Measurements from ENCODE around the gene AHDC1.

The AHDC1 gene

DNA sequence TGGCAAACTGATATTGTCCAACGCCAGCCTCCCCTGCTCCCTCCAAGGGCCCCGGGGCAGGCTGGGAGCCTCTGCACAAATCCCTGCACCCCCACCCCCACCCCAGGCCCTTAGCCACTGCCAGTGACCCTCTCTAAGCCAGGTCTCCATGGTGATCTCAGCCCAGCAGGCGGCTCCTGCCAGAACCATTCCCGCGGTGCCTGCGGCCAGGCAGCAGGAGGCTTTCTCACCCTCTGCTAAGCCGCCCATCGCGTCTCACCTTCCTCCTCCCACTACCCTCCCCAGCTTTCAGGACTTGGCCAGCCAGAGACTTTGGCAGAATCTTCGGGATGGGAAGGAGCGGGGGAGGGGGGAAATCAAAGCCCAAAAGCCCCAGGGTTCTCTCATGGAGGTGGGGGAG, 67.2 kb downstream of the AHDC1 start:
- H3K27me3 ChIP-seq = no peaks in the 10 kb centered on the region
- no peaks in the 10 kb centered on the region for H3K9me3 ChIP-seq
- no peak for TF ChIP-seq CTCF (IDR thresholded peaks at IDR 0.05; ENCODE audit: low read depth, low read length)
- H3K36me3 ChIP-seq = no peaks in the 10 kb centered on the region
- peaks cover 18% of the 10 kb centered on the region for H3K4me1 ChIP-seq
- no peak overlapping the region for H3K4me3 ChIP-seq (ENCODE audit: low read depth, low read length)
- DNase-seq = peak; percentile 83

GRCh38 chr1:27536010-27536757, 67.8 kb downstream of the AHDC1 start:
- Histone ChIP-seq H3K4me1 (peaks cover 18% of the 10 kb centered on the region), H3K27me3 (no peaks in the 10 kb centered on the region), H3K4me3 (ENCODE audit: low read depth, low read length) (no peak overlapping the region), H3K36me3 (no peaks in the 10 kb centered on the region), H3K9me3 (no peaks in the 10 kb centered on the region)
- no peak for DNase-seq
- TF ChIP-seq CTCF (IDR thresholded peaks at IDR 0.05; ENCODE audit: low read depth, low read length) = no peak

GRCh38 chr1:27535386-27535785, 68.6 kb downstream of the AHDC1 start:
- Histone ChIP-seq H3K4me1 (peaks cover 18% of the 10 kb centered on the region), H3K36me3 (no peaks in the 10 kb centered on the region), H3K4me3 (ENCODE audit: low read depth, low read length) (no peak overlapping the region), H3K9me3 (no peaks in the 10 kb centered on the region), H3K27me3 (no peaks in the 10 kb centered on the region)
- DNase-seq = no peak
- no peak for TF ChIP-seq CTCF (IDR thresholded peaks at IDR 0.05; ENCODE audit: low read depth, low read length)

- no peak for TF ChIP-seq CTCF (IDR thresholded peaks at IDR 0.05; ENCODE audit: low read depth, low read length)
- H3K36me3 ChIP-seq = no peaks in the 10 kb centered on the region
- no peaks in the 10 kb centered on the region for H3K9me3 ChIP-seq
- H3K27me3 ChIP-seq = no peaks in the 10 kb centered on the region
- no peak overlapping the region for H3K4me3 ChIP-seq (ENCODE audit: low read depth, low read length)
- H3K4me1 ChIP-seq = peaks cover 18% of the 10 kb centered on the region
- DNase-seq = no peak
These were observed 71.8 kb downstream of the AHDC1 start for GRCh38 chr1:27531959-27532685.

GRCh38 chr1:27530192-27530591, 73.8 kb downstream of the AHDC1 start:
- DNase-seq = no peak
- H3K9me3 ChIP-seq = no peaks in the 10 kb centered on the region
- no peaks in the 10 kb centered on the region for H3K36me3 ChIP-seq
- peaks cover 12% of the 10 kb centered on the region for H3K4me1 ChIP-seq
- TF ChIP-seq CTCF (IDR thresholded peaks at IDR 0.05; ENCODE audit: low read depth, low read length) = no peak
- no peaks in the 10 kb centered on the region for H3K27me3 ChIP-seq
- H3K4me3 ChIP-seq (ENCODE audit: low read depth, low read length) = no peak overlapping the region

GRCh38 chr1:27529704-27530018, 74.3 kb downstream of the AHDC1 start:
- Histone ChIP-seq H3K36me3 (no peaks in the 10 kb centered on the region), H3K9me3 (no peaks in the 10 kb centered on the region), H3K27me3 (no peaks in the 10 kb centered on the region), H3K4me1 (peaks cover 12% of the 10 kb centered on the region), H3K4me3 (ENCODE audit: low read depth, low read length) (no peak overlapping the region)
- no peak for TF ChIP-seq CTCF (IDR thresholded peaks at IDR 0.05; ENCODE audit: low read depth, low read length)
- no peak for DNase-seq

All from BE2C (cell line).